ENCODE measurements around the gene LLPH.

The LLPH gene

DNA sequence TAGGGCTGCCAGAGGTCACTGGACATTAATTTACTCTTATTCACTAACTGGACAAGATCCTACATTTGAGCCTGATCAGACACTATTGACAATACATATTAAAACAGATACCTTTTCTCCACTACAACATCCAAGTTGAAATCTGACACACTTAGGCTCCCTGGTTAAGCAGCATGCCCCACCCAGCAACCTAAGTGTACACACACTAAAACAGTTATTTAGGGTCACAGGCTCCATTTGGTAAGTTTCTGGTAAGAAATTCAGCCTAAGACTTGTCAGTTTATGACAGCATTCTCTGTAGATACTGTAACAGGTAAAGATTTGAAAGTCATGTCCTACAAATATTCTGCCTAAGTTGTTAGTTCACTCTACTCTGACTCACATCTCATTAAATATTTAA lies 12.3 kb upstream of the LLPH start:
- DNase-seq (ENCODE audit: low spot score), result no peak

DNA sequence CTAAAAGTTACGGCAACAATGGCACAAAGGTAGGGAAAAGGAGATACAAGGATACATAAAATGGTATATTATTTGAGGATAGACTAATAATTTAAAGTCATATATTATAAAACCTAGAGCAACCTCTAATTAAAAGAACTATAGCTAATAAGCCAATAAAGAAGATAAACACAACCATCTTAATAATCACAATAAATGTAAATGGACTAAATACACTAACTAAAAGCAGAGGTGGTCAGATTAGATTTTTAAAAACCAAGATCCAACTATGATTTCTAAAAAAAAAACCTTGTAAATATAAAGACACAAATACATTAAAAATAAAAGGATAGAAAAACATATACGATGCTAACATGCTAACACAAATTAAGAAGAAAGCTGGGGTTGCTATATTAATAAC lies 10.7 kb upstream of the LLPH start:
- DNase-seq (ENCODE audit: low spot score), result no peak

DNA sequence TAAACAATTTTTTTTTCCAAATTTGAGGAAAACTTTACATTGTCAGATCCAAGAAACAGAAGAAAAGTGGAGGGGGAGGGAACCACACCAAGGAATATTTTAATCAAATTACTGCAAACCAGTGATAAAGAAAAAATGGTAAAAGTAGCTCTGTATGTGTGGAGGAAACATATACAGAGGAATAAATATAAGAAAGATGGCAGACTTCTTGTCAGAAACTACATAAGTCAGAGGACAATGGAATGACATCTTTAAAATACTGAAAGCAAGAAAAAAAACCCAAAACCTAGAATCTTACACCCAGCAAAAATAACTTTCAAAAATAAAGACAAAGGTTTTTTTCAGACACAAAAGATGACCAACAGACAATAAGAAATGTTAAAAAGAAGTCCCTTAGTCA lies 10.2 kb upstream of the LLPH start:
- DNase-seq (ENCODE audit: low spot score), result no peak

- DNase-seq (ENCODE audit: low spot score), result no peak
Observed at GRCh38 chr12:66139328-66139727, 8.8 kb upstream of the LLPH start.

GRCh38 chr12:66137937-66138336 lies 7.4 kb upstream of the LLPH start:
- no peak for DNase-seq (ENCODE audit: low spot score)

DNA sequence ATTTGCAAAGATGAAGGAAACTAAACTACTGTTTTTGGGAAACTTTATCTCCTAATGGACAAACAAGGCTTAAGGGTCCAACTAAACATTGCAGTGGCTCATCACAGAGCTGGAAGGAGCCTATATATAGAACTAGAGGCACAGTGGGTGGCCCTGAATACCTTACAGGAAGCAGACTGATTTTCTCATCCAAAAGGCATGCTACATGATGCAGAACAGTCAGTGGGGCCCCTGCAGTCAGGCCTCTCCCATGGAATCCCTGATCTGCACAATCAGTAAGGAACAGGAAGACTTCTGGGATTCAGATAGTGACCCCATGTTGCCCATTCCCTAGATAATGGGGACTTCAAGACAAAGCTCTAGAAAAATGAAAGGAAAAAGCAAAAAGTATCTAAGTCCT lies 1.9 kb upstream of the LLPH start:
- DNase-seq (ENCODE audit: low spot score), result peak; percentile 74

DNA sequence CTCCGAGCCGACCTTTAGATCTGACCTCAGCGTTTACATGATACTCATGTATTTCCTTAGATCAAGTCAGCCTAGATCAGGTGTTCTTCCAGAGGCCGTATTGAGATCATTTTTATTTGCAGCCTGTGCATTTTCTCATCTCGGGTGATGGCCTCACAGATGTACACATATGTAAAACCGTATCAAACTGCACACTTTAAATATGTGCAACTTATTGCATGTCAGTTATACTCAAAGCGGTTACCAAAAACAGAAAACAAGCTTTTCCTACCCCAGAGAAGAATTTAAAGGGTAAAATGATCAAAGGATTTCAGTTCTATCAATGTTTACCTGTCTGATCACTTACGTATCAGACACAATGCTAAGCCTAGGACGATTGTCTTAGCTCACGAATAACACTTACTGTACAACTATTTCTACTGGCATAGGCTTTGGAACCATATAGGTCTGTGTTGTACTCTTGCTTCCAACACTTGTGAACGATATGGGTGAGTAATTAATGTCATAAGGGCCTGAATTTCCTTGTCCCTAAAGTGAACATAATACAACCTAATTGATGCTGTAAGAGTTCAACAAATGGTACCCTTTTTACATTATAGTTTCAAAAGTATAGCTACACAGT lies 628 bp upstream of the LLPH start:
- no peak for DNase-seq (ENCODE audit: low spot score)

GRCh38 chr12:66129934-66130266 lies 650 bp downstream of the LLPH start:
- DNase-seq (ENCODE audit: low spot score), result no peak

DNA sequence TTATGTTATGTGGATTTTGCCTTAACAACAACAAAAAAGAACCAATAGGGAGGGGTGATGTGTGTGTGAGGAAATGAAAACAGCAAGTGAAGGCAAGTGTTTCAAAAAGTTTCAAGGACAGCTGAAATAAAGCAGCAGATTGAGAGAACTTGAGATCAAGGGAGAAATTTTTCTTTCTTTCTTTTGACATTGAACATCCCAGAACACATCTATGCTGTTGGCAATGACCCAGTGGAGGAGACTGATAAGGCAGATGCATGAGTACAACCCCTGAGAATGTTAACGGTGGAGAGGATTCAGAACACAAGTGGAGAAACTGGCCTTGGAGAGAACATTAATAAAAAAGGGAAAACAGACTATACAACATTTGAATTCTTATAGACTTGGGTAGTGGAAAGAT lies 2.9 kb downstream of the LLPH start:
- DNase-seq (ENCODE audit: low spot score), result no peak

- no peak for DNase-seq (ENCODE audit: low spot score)
Observed at GRCh38 chr12:66120477-66120876, 10.1 kb downstream of the LLPH start.

GRCh38 chr12:66119870-66120241 lies 10.7 kb downstream of the LLPH start:
- DNase-seq (ENCODE audit: low spot score), result no peak

- no peak for DNase-seq (ENCODE audit: low spot score)
Observed at GRCh38 chr12:66119229-66119869, 11.2 kb downstream of the LLPH start.

GRCh38 chr12:66118240-66118891 lies 12.2 kb downstream of the LLPH start:
- DNase-seq (ENCODE audit: low spot score), result no peak

DNA sequence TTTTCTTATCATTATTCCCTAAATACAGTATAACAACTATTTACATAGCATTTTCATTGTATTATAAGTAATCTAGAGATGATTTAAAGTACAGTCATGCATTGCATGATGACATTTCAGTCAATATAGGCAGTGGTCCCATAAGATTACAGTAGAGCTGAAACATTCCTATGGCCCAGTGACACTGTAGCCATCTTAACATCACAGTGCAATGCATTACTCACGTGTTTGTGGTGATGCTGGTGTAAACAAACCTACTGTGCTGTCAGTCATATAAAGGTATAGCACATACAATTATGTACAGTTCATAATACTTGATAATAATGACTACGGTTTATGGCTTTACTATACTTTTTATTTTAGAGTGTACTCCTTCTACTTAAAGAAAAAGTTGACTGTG lies 13.3 kb downstream of the LLPH start:
- DNase-seq (ENCODE audit: low spot score), result no peak

GRCh38 chr12:66115071-66115600 lies 15.4 kb downstream of the LLPH start:
- DNase-seq (ENCODE audit: low spot score), result no peak

DNA sequence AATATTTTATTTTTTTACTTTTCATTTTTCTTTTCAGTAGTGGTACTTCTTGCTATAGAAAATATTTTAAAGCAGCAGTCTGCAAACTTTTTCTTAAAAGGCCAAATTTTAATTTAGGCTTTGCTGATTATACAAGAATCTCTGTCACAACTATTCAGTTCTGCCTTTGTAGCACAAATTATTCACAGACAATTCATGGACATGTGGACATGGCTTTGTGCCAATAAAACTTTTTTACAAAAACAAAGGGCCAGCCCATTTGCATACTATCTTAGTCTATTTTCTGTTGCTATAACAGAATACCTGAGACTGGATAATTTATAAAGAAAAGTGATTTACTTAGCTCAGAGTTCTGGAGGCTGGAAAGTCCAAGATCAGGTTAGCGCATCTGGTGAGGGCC lies 17.1 kb downstream of the LLPH start:
- no peak for DNase-seq (ENCODE audit: low spot score)

- DNase-seq (ENCODE audit: low spot score), result no peak
Observed at GRCh38 chr12:66111605-66112004, 18.9 kb downstream of the LLPH start.

DNA sequence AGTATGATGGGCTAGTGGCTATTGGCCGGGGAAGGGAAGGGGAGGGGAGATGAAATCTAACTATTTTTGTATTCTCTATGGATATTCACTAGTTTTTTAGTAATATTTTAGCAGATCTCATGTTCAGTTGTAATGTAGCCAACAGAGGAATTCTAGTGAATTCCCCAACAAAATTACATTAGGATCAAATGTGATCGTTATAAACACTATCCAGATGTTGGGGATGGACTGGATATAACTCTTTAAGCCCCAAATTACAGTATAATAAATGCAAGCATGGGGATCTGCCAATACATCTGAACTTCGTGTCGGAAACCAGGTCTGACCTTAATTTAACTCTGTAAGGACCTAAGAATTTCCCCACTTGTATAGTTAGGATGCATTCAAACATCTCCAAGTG lies 21.5 kb downstream of the LLPH start:
- no peak for DNase-seq (ENCODE audit: low spot score)

DNA sequence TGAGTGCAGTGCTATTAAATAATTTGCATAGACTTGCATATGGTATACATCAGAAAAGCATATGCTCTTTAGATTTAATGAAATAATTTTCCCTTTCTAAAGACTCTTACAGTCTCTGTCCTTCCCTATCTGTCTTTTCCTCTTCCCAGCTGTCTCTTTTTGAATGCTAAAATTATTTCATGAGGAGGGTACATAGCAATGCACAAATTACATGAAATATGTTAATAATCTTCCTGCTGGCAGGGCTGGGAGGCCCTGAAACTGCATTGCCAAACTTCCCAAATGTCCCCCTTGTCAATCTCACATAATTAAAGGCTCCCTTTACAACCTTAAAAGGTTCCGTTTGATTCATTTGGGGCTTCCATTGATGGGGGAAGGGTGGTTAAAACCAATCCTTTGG lies 22.2 kb downstream of the LLPH start:
- DNase-seq (ENCODE audit: low spot score), result no peak

DNA sequence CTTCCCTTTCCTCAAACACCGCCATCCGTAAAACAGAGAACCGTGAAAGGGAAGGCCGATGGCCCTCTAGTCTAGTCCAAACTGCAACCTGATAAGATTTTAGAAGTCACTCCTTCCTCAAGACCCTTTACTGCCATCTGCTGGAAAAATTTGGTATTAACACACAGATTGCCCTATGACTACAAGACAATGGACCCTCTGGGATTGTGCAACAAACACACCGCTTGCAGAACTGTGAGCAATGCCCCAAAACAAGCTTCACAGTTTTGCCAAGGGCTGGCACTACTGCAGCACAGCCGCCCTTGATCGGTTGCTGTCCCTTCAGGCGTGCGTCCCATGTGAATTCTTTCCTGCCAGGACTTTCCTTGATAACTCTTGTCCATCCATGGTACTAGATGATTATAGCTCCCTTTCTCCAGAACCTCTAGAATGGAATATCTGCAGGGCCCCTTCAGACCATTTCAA lies 23.1 kb downstream of the LLPH start:
- DNase-seq (ENCODE audit: low spot score), result peak; percentile 69

DNA sequence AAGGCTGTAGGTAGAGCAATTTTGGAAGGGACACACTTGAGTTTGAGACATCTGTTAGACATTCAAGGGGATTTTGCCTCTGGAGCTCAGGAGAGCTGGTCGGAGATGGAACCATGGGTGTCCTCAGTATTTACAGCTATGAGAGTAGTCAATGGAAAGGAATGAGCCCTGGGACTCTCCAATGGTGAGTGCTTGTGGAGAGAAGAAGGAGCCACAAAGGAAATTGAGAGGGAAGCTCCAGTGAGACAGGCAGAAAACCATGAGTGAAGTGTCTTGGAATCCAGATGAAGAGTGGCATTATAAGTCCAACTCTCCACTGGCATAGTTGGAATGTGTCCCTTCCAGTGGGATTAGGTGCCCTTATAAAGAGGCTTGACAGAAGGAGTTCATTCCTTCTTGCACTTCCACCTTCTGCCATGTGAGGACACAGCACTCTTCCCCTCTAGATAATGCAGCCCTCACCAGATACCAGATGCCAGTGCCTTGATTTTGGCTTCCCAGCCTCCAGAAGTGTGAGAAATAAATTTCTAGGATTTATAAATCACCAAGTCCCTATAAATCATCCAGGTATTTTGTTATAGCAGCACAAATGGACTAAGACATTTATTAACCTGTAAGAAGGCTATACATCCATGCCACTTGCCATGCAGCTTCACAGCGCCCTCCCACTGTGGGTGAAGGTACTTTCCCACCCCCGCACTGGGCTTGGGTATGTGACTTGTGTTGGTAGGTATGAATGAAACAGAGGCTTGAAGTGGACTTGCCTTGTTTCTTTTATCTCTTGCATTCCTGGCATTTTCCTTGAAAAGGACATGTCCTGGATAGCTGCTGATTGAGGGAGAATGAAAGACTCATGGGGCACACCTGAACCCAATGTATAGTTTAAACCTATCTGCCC lies 27.3 kb downstream of the LLPH start:
- DNase-seq (ENCODE audit: low spot score), result no peak

DNA sequence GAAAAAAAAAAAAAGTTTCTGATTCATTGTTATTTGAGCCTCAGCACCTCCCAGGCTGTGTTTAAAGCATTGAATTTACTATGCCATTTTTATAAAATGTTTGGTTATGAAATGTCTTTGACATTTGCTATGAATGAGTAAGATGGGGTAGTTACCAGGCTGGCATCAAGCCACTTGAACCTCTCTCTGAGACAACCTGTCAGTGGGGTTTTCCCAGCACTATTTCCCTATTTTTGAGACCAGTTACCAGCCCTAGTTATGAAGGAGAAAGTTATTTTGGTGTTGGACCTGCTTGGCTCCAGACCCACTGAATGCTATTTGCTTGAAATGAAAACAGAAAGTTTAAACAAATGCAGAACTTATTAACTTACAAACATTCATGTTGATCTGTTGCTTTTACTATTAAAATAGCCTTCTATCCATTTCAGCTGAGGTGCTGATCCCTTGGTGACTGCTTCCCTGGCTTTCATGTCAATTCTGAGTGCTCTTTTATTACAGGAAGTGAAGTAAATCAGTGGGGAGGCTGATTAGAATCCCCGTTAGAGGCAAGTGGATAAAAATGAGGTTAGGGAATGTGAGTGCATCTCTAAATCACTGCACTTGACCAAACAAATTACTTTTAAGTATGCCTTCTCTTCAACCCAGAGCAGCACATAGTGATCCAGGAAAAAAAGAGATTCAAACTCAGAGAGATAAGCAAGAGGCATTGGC lies 37.8 kb downstream of the LLPH start:
- no peak for DNase-seq (ENCODE audit: low spot score)

All from AG08396 (cell line).